GM18526 (cell line): Measurements from ENCODE around the gene SLC22A31.

Source experiments
- POLR2A ChIP-seq: IDR thresholded peaks from 3 replicates; pipeline ENCODE4 v1.6.1; 2011; ENCODE audit not compliant: insufficient read length; ENCODE audit errors: extremely low read depth

The SLC22A31 gene

DNA sequence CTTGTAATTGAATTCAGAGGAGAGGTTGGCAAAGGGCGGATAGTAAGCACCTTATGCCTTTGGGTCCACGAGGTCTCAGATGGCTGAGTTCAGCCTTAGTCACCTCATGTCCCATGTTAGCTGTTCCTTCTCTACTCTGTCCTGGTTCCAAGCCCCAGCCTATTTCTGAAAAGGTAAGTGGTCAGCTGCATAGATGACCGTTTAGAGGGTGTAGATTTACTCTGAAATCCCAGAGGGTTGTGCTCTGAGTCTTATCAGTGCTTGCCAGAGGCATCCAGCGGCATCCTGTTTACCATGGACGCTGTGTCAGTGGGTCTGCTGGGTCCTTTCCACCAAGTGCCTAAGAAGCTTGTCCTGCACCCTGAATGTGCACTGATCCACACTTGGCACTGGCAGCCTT, 19.0 kb upstream of the SLC22A31 start:
- TF ChIP-seq POLR2A = no peak

DNA sequence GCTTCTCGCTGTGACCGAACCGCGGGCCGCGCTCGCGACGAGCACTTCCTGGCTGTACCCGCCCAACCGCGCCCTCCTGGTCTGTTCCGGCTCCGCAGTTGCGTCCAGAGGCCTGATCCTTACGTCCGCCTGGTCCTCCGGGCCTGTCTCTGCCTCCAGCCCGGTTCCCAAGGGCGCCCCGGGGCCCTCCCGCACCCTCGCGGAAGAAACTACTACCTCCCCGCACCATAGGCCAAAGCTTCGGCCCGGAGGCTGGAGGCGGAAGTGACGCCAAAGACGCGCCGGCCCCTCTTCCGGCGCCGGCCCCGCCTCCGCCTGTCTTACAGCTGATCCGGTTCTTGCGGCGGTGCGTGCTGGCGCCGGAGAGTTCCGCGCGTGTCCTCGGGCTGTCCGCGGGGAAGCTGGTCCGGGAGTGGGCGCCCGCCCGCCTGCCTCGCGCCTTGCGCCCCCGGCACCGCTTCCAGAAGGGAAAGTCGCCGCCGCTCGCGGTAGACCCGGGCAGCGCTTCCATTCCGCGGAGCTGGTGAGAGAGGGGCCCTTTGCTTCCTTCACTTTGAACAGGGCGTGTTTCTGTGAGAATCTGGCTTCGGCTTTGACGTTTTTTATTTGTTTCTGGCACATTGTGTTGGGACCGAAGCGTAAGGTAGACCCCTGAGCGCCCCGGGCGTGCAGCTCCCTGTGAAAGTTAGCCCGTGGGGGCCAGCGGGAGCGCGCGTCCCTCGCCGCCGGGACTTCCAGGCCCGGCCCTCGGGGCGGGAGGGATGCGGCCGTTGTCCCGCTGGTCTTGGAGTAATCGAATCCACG, 17.3 kb upstream of the SLC22A31 start, which contains the start of gene ZNF778:
Gene ZNF778, plus strand, starts transcription at position 316 of the 804 bp plus-strand sequence. CDS start 3,425 bp downstream, outside the sequence.
- TF ChIP-seq POLR2A = peak; percentile 81

DNA sequence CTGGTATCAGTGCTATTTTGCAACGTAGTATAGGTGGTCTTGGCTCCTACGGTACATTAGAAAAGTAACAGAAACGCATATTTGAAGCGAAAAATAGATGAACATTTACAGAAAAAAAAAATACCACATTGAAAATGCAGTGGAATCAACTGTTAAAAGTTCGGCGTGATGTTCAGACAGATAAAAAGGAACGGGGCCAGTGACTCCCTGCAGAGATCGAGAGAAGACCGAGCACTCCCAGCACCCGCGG, 16.7 kb upstream of the SLC22A31 start:
- no peak for TF ChIP-seq POLR2A

DNA sequence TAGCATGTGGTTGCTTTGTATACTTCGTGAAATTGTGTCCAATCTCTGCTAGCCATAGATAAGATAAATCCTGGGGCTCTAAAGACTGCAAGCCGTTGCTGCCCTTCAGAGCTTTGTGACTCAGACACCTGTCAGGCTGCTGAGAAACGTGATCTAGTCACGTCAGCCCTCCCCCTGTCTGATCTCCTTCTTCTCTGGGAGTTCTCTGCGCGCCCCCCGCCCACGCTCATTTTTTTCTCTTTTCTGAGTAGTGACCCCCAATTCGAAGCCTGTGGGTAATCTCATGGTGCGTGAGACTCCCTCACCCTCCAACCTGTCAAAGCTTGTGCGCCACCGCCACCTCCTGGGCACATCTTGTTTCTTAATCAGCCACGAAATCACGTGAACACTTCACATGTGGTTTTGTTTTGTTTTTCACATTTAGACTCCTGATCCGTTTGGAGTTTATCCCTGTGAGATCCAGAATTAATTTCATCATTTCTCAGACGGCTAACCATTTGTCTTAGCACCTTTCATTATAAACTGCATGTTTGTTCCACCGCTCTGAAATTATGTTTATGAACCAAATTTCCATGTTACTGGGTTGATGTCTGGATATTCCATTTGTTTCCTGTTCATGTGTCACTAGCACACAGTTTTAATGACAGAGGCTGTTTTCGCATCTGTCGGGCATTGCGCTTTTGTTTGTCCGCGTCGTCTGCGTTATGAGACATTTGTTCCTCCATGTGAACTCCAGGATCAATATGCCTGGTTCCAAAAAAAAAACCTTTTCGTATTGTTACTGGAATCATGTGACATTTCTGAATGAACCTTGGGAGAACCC, 16.2 kb upstream of the SLC22A31 start:
- TF ChIP-seq POLR2A = no peak

DNA sequence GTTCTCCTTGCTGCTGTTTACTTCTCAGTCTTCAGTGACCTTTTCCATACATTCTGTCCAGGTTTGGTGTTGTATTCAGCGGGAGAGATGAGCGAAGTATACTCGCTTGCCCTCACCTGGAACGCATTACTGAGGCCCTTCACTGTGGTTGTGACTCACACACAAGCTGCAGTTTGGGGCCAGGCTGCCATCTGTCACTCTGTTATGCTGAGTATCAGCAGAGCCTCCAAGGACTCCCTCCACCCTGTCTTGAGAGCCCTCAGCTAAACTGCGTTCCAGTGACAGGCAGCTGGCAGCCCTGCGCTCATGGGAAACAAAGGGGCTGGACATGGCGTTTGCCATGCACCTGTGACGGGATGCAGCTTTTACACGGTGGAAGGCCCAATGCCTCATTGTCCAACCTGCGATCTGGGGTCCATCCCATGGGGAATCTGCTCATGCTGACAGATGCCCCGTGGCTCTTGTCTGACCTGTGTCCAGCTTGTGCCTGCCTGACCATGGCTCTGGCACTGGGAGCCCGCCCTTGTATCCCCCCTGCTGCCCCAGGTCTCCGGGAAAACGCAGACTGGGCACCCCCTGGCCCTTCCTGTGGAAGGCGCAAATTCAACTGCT, 10.7 kb upstream of the SLC22A31 start:
- TF ChIP-seq POLR2A = no peak

DNA sequence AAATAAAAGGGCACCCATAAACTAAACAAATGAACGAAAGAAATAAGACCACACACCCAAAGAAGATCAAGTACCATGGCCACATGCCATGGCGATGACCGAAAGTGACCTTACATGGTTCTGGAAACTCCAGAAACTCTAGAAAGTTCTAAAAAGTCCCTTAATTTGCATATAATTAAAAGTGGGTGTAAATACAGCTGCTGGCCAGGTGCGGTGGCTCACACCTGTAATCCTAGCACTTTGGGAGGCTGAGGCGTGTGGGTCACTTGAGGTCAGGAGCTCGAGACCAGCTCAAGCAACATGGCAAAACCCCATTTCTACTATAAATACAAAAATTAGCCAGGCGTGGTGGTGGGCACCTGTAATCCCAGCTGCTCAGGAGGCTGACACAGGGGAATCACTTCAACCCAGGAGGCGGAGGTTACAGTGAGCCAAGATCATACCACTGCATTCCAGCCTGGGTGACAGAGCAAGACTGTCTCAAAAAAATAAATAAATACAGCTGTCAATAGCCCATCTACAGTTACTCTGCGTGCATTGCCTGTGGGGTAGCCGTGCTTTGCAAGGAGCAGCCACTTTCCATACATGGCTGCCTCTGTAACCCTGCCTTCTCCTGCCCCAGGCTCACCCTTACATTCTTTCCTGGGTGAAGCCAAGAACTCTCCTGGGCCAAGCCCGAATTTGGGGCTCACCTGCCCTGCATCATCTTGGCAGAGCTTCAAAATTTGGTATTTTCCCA, 10.0 kb upstream of the SLC22A31 start:
- no peak for TF ChIP-seq POLR2A

DNA sequence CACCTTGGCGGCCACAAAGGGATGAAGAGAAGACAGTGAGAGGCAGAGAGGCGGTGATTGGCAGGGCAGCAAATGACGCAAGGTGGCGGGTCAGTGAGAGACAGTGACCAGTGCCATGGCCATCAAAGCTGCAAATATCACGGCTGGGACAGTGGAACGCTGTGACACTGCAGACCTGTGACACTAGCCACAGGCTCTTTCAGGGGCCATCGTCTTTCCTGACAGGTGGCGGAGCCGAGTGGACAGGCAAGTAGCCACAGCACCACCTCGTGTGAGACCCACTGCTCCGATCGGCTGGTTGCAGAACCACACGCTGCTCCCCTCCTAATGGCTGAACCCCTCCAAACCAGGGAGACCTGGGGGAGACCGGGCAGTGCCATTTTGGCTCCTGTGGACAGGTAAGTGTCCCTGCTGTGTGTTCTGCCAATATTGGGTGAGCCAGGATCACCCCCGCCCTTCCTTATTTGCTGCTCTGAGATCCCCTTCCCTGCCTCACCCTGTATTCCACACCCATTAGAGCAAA, 9.2 kb upstream of the SLC22A31 start:
- TF ChIP-seq POLR2A = no peak

DNA sequence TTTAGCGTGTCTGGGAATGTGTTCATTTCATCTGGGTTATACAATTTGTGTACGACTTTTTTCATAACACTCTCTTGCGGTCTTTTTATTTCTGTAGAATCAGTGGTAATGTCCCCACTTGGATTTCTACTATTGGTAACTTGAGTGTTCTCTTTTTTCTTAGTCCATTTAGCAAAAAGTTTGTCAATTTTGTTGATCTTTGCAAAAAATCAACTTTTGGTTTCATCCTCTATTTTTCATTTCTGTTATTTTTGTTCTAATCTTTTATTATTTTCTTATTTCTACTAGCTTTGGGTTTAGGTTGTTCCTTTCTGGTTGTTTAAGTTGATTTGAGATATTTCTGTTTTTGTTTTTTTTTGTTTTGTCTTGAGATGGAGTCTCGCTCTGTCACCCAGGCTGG, 7.7 kb upstream of the SLC22A31 start:
- no peak for TF ChIP-seq POLR2A

DNA sequence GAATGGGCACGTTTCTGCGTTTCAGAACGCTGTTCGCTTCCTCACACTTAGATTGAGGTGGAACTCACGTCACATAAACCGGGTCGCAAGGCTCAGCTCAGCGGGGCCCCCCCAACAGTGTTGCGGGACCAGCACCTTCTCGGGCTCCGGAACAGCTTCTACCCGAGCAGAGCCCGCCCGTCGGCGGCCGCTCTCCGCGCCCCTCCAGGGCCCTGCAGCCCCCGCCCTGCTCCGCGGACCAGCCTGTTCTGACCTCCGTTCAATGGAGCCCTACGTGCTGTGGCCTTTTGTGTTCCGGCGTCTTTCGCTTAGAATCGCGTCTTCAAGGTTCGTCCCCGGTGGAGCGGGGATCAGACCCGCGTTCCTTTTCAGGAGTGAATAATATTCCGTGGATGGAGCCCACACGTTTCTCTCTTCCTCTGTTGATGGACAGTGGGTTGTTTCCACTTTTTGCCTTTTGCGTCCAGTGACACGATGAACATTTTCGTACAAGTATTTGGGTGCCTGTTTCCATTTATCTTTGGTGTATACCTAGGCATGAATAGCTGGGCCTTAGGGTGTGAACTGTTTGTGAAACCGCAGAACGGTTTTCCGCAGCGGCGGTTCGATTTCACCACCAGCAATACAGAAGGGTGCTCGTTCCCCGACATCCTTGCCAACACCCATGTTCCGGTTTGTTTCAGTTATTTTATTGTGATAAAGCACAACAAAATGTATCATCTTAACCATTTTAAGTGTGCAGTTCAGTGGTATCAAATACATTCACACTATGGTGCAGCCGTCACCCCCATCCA, 2.3 kb upstream of the SLC22A31 start:
- TF ChIP-seq POLR2A = no peak

DNA sequence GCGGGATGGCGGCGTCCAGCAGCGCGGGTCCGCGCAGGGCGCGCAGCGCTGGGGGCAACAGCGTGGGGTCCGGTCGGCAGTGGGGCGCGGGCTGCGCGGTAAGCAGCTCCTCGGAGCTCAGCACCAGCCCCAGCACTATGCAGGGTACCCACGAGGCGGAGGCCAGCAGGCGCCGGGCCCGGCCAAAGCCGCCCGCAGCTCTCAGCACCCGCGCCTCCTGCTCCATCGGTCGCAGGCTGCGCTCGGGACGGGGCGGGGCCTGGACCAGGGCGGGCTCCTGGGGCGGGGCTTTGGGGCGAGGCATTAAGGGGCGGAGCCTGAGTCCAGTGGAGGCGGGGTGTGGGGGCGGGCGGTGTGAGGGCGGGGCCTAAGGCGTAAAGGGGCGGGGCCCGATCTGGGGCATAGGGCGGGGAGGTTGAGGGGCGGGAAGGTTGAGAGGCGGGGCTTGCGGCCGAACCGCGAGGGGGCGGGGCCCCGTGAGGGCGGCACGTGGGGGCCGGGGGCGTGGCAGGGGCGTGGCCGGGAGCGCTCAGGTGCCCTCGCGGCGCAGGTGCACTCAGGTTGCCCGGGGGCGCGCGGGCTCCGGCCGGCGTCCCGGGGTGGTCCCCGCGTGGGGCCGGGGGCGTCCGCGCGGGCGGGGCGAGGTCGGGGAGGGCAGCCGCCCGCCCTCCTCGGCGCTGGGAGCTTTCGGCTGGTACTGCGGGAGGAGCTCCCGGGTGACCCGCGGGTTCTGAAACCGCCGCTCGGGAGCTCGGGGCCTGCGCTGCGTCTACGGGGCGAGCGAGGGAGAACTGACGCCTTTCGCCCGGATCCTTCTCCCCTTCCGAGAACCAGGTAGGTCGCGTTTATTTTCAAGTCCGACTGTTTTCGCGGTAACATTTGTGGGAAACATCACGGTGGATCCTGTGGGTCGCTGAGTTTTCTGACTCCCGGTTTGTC, 1.4 kb upstream of the SLC22A31 start:
- TF ChIP-seq POLR2A = no peak

DNA sequence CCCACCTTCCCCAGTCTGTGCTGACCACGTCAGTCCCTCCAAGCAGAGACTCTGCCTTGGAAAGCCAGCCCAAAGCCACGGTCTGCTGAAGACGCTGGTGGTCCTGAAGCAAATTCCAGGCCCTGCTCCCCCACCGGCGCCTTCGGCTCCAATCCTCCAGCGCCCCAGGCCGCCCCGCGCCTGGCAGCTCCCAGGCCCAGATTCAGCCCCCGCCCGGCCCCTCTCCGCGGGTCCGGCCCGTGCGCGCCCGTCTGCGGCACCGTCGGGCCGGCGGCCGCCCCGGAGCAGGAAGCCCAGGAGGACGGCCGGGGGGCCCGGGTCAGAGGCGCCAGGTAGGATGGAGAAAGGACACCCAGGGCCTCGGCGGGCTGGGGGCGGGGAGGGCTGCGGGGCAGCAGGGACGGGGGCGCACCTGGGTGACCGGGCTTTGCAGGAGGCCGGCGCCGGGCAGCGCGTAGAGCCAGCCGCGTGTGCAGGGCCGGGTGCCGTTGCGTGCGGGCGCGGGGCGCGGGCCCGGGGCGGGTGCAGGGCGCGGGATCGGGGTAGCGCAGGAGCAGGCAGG, 594 bp upstream of the SLC22A31 start:
- TF ChIP-seq POLR2A = no peak

DNA sequence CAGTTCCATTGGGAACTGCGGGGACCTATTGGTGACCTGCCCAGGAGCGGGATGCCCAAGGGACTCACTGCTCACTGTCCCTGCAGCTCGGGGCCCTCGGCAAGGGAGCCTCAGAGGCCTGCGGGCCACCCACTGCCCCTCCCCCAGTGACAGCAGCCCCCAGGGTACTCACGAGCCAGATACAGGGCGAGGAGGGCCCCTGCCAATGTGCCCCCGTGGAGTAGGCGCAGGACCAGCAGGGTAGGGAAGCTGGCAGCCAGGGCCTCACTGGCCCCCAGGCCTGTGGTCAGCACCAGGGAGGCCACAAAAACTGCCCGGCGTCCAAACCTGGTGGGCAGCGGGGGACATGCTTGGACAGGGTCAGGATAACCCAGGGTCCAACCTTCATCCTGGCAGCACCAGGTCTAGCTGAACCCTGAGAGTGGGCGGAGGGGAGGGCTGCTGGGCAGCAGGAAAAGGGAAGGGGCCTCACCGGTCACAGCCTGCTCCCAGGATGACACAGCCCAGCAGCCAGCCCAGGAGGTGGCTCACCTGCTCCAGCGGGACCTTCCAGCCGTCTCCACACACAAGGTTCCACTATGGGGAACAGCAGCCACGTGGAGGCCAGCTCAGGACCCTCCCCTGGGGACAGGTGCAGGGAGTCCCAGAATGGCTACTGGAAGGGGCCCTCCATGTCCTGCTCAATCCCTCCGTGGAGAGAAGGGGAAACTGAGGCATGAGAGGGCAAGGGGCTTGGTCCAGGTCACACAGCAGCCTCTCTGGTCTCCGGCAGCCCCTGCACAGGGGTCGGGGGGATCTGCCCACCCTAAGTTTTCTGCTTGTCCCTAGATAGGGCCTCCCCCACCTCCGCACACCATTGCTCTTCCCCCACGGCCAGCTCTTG, 855 bp downstream of the SLC22A31 start:
- TF ChIP-seq POLR2A = no peak
